Stimulated activated naive B cell treated with anti-CD40 and anti-IgM and Interleukin-4, amounts not matched to agents 10 μg/mL and 1 μg/mL and 100 μg/mL, for 72 hours (primary cell): ENCODE data around the gene PSMD6.

ENCODE experiments used
- ATAC-seq, 2 donors: fragments of 150-1000 bp; cut with Tn5 transposase; replicated peaks; 2 replicates each; pipeline ENCODE4 v1.10.0; 2021; ENCODE audit warnings: moderate library complexity in 1 of 2
- DNase-seq: peaks from one replicate; pipeline ENCODE4 v3.0.0; 2021
- H3K27ac Mint-ChIP-seq: one replicate; pipeline ENCODE4 v1.8.0; 2022; ENCODE audit warnings: mild to moderate bottlenecking, mixed read lengths
- H3K27me3 Mint-ChIP-seq, 2 donors: one replicate each; pipeline ENCODE4 v1.8.0; 2022; ENCODE audit warnings: mixed read lengths in 2 of 2
- H3K36me3 Mint-ChIP-seq, 2 donors: one replicate each; pipeline ENCODE4 v1.8.0; 2022; ENCODE audit warnings: mixed read lengths in 2 of 2, mild to moderate bottlenecking in 1 of 2
- H3K4me1 Mint-ChIP-seq, 2 donors: one replicate each; pipeline ENCODE4 v1.8.0; 2022; ENCODE audit warnings: mixed read lengths in 2 of 2, mild to moderate bottlenecking in 1 of 2
- H3K4me3 Mint-ChIP-seq, 2 donors: one replicate each; pipeline ENCODE4 v1.8.0; 2022; ENCODE audit warnings: mild to moderate bottlenecking in 2 of 2, mixed read lengths in 2 of 2, moderate library complexity in 1 of 2
- H3K9me3 Mint-ChIP-seq, 2 donors: one replicate each; pipeline ENCODE4 v1.8.0; 2022; ENCODE audit warnings: mixed read lengths in 2 of 2, mild to moderate bottlenecking in 1 of 2

Gene PSMD6

DNA sequence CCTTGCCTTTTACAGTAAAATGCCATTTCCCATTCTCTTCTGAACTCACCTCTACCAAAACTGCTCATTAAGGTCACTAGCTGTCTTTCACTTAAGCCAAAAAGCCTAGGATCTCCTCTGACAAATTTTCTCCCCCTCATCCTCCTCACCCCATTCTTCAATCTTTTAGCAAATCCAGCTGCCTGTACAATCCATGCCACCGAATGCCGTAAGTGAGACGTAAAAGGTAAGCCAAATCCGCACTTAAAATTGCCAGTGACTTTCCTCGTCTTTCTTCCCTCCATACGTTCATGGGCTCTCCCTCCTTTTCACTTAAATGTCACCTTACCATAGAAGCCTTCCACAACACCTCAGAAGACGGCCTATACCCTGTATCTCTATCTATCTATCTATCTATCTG lies 13.8 kb downstream of the PSMD6 start:
- Mint-ChIP-seq H3K27ac (peak overlapping the region; percentile 20), H3K4me3 (peak overlapping the region in 1 of 2 donors; percentile 18), H3K9me3 (no peaks in the 10 kb centered on the region), H3K36me3 (peaks cover 31 to 37% of the 10 kb centered on the region in 2 donors), H3K4me1 (peaks cover 16 to 32% of the 10 kb centered on the region in 2 donors), H3K27me3 (no peaks in the 10 kb centered on the region)
- DNase-seq (no peak), ATAC-seq (no peak)

DNA sequence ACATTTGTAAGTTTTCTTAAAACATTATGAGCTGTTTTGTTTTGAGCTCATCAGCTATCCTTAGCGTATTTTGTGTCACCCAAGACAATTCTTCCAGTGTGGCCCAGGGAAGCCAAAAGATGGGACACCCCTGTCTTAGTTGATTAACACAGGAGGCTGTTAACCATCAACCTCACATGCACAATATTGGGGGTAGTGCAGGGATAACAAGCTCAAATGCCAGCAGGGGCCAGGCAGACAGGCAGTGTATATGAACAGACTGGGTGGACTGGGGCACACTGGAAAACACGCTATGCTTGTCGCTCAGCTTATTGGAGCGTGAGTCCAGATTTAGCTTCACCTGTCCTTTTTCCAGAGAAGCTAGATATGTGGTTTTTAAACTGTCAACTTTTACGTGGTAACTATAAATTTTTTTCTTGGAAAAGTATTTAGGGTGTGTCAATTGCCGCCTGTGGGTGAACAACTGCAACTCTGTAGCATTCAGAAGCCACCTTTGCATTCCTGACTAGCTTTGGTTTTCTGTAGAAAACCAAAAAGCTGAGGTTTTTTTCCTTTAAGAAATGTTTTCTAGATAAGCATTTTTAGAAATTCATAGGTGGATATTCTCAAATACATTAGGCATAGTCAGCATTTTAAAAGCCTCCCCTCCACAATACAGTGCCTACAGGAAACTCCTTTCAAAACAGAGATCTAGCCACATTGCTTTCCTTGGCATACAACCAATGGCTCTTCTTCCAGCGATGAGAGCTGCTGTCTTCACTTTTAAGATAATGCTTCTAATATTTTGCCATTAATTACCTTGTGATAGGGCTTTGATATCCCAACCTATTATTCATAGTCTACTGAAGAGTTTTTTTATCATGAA lies 14.6 kb downstream of the PSMD6 start:
- peaks cover 28 to 30% of the 10 kb centered on the region in 2 donors for H3K36me3 Mint-ChIP-seq
- DNase-seq = no peak
- H3K9me3 Mint-ChIP-seq = no peaks in the 10 kb centered on the region
- peak; percentile 68 to 80 for ATAC-seq
- no peaks in the 10 kb centered on the region for H3K27me3 Mint-ChIP-seq
- H3K4me1 Mint-ChIP-seq = peaks cover 13 to 26% of the 10 kb centered on the region in 2 donors
- peak overlapping the region in 1 of 2 donors; percentile 41 for H3K4me3 Mint-ChIP-seq
- H3K27ac Mint-ChIP-seq = peak overlapping the region; percentile 81

DNA sequence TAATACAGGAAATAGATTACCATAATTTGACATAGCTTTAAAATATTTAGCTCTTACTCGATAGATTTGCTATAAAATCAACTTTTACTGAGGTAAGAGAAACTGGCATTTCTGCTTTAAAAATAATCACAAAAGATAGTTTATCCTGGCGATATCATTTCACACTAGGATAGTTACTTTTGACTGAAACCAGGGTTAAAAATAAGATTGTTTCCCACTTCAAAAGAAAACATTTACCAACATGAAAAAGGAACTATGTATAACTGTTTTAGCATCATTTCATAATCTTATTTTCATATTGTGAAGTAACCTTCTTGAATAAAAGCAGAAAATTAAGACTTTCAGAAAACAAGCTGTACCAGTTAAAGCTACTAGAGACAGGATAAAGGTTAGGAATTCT lies 15.3 kb downstream of the PSMD6 start:
- no peak for DNase-seq
- peaks cover 23% of the 10 kb centered on the region in 2 donors for H3K36me3 Mint-ChIP-seq

DNA sequence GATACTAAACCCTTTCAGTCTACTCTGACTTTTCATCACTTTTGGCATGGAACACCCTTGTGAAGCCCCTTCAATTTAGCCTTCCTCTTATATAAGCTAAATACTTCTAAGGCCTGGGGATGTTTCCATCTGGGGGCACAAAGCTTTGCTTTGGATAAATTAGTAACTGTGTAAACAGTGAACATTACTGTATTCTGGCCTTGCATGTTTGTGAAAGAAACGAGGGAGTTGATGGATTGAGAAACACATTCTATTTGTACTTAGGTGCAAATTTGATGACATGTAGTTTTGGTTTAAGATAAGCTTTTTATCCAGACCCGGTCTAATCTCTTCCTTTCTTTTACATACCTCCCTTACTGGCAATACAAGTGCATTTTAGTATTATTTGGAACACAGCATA lies 19.7 kb downstream of the PSMD6 start:
- DNase-seq (no peak), ATAC-seq (no peak)
- Mint-ChIP-seq H3K27me3 (no peaks in the 10 kb centered on the region), H3K27ac (no peak overlapping the region), H3K4me1 (peaks cover 2 to 4% of the 10 kb centered on the region in 2 donors), H3K36me3 (peaks cover 16 to 19% of the 10 kb centered on the region in 2 donors), H3K9me3 (no peaks in the 10 kb centered on the region), H3K4me3 (no peak overlapping the region)

More for the DNA sequence above, 15.3 kb downstream of the PSMD6 start:
- ATAC-seq = peak in 1 of 2 donors; percentile 7
- H3K4me3 Mint-ChIP-seq = no peak overlapping the region
- no peaks in the 10 kb centered on the region for H3K9me3 Mint-ChIP-seq
- no peaks in the 10 kb centered on the region for H3K27me3 Mint-ChIP-seq
- H3K27ac Mint-ChIP-seq = peak overlapping the region; percentile 11
- H3K4me1 Mint-ChIP-seq = peaks cover 12 to 26% of the 10 kb centered on the region in 2 donors

DNA sequence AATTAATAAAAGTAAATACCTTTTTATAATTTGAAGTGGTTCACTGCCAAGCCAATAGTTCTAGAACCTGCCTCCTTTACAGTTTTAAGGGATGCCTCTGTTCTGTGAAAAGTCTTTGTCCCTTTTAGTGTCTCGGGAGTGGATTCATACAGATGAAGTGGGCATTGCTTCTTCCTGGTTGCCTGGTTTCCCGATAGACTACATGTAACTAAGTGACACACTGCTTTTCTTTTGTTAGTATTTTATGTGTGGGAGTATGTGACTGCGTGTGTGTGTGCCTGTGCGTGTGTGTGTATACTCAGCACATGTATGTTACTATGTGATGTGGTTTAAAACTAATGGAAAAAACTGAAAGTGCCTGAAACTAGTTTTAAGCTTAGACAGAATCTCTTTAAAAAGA lies 21.1 kb downstream of the PSMD6 start:
- no peak for ATAC-seq
- H3K27me3 Mint-ChIP-seq = no peaks in the 10 kb centered on the region
- no peak for DNase-seq
- no peak overlapping the region for H3K27ac Mint-ChIP-seq
- no peak overlapping the region for H3K4me3 Mint-ChIP-seq
- H3K36me3 Mint-ChIP-seq = peaks cover 18 to 26% of the 10 kb centered on the region in 2 donors
- no peaks in the 10 kb centered on the region for H3K9me3 Mint-ChIP-seq
- H3K4me1 Mint-ChIP-seq = no peaks in the 10 kb centered on the region

DNA sequence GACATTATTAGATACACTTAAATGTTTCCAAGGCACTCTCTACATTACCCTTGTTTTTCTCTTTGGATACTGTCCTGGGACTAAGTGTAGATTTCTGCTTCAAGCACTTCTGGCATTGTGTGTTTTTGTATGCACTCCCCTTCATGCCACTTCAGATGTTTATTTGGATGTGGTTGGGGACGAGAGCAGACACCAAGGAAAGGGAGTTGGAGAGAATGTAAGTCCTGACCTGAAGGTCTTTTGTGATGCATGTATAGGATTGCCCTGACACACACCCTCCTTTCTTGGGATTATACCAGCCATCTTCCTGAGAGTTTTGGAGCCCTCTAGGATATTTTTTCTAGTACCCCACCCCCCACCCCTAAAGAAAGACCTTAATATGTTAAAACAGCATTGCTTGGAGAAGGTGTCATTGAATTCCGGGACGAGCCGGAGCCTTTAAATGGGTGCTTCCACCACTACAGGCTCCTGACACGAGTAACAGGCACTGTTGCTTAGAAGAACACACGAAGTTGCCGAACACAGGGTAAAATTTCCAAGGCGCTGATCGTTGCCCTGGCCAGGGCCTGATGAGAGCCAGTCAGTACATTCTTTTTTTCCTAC lies 22.7 kb downstream of the PSMD6 start:
- ATAC-seq (no peak), DNase-seq (no peak)
- Mint-ChIP-seq H3K27me3 (no peaks in the 10 kb centered on the region), H3K4me3 (no peak overlapping the region), H3K27ac (peak overlapping the region; percentile 77), H3K4me1 (no peaks in the 10 kb centered on the region), H3K36me3 (peaks cover 29 to 42% of the 10 kb centered on the region in 2 donors), H3K9me3 (no peaks in the 10 kb centered on the region)

DNA sequence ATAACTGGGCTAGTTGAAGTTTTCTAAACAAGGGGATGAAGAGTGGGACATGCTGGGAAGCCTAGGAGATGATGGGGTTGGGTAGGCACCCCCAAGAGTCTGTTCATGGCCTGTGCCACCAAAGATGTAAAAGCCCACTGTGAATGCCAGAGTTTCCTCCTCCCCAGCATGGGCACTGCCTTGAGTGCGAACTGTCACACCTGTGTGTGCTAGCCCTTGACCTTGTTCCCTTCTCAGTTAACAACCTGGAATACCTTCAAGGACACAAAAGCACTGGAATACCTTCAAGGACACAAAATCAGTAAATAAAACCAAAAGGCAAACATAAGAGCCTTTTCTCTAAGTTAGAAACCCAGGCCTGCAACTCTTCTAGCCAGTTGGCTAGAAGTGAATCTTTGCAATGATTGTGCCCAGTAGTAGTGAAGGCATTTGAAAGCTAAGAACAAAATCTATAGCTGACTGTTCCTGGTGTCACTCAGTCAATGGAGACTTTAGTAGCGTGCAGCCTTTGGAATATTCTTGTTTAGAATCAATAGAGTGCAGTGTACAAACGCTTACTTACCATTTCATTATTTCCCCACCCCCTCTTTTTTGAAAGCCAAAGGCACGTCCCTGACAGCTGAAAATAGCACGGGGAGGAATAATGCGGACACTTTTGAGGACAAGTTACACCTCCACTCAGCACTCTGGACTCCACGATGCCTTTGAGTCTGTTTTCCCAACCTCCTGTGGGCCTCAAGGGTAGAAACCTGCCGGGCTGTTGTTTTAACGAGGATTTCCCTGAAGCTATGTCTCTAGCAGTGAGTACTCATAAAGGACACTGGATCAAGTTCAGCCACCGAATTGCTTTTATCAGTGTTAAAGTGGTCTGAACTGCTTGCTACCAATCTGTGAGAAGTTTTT lies 24.2 kb downstream of the PSMD6 start:
- Mint-ChIP-seq H3K27me3 (no peaks in the 10 kb centered on the region), H3K4me1 (no peaks in the 10 kb centered on the region), H3K4me3 (no peak overlapping the region), H3K9me3 (no peaks in the 10 kb centered on the region), H3K36me3 (peaks cover 38 to 52% of the 10 kb centered on the region in 2 donors), H3K27ac (peak overlapping the region; percentile 37)
- no peak for ATAC-seq
- no peak for DNase-seq

DNA sequence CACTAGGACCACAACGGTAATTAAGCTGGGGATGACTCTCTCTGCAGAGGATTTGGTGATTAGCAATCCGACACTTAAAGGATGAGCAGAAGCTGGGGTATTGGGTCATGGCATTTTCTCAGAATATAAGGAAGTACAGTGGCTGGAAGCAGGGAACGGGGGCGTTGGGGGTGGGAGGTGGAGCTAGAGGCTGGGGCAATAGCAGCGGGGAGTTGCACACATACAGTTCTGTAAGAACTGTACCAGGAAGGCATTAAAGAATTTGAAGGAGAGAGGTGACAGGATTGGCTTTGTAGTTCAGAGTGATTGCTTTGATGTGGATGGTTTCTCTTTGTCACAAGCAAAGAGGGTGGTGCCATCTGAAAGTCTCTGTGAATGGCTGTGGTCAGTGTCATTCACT lies 28.2 kb downstream of the PSMD6 start:
- Mint-ChIP-seq H3K27me3 (no peaks in the 10 kb centered on the region), H3K27ac (no peak overlapping the region), H3K9me3 (no peaks in the 10 kb centered on the region), H3K4me3 (no peak overlapping the region), H3K4me1 (peaks cover 9 to 16% of the 10 kb centered on the region in 2 donors), H3K36me3 (peaks cover 47 to 65% of the 10 kb centered on the region in 2 donors)
- ATAC-seq = no peak
- DNase-seq = no peak

DNA sequence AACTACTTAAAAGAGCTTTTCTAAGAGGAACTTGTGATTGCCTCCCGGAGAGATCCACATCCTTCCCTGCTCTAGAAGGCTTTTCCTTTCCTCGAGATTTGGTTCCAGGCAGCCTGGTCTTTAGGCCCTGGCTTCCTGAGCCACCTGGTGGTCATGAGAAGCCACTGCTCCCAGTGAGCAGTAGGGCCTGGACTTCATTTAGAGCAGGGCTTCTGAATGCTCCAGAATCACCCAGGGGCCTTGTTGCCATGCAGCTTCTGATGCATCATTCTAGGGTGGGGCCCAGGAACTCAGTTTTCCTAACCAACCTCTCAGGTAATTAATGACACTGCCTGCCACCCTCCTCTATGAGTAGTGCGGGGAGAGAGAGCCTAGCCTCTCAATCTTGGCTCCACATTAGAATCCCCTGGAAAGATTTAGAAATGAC lies 29.6 kb downstream of the PSMD6 start:
- no peaks in the 10 kb centered on the region for H3K9me3 Mint-ChIP-seq
- peaks cover 9 to 16% of the 10 kb centered on the region in 2 donors for H3K4me1 Mint-ChIP-seq
- DNase-seq = peak; percentile 14
- no peak overlapping the region for H3K4me3 Mint-ChIP-seq
- peak; percentile 83 to 89 for ATAC-seq
- no peak overlapping the region for H3K27ac Mint-ChIP-seq
- no peaks in the 10 kb centered on the region for H3K27me3 Mint-ChIP-seq
- H3K36me3 Mint-ChIP-seq = peaks cover 43 to 68% of the 10 kb centered on the region in 2 donors

DNA sequence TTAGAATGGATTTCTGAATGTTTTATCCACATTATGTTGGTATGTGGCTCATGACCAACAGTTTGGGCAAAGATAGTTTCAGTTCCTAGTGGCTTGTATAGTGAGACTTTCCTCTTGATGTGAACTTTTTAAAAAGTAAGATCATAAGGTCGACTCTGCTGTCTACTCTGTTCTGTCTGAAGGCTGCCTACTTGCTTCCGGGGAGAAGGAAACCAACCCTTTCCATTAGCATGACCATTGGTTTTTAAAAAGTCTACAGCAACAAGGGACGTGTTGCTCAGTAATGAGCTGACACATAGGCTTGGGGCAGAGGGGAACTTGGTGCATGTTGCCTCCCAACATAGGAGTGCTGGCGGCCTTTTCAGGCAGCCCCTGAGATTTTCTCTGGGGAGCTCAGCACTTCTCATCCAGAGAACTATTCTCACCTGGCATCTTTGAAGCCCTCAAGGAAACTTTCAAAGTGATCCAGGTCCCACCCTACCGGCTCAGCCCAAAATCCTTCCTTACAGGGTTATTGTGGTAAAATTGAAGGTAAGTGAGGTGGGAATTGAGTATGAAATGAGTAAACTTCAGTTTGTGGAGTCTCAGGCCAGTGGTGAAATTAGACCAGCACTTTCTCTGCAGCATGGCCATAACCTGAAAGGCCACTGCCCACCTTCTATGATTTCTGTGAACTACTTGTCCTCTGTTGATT lies 30.6 kb downstream of the PSMD6 start:
- DNase-seq (no peak), ATAC-seq (peak; percentile 63 to 76)
- peak overlapping the region; percentile 42 for H3K27ac Mint-ChIP-seq
- H3K4me3 Mint-ChIP-seq = no peak overlapping the region
- no peaks in the 10 kb centered on the region for H3K27me3 Mint-ChIP-seq
- no peaks in the 10 kb centered on the region for H3K9me3 Mint-ChIP-seq
- peaks cover 49 to 74% of the 10 kb centered on the region in 2 donors for H3K36me3 Mint-ChIP-seq
- peaks cover 9 to 16% of the 10 kb centered on the region in 2 donors for H3K4me1 Mint-ChIP-seq

DNA sequence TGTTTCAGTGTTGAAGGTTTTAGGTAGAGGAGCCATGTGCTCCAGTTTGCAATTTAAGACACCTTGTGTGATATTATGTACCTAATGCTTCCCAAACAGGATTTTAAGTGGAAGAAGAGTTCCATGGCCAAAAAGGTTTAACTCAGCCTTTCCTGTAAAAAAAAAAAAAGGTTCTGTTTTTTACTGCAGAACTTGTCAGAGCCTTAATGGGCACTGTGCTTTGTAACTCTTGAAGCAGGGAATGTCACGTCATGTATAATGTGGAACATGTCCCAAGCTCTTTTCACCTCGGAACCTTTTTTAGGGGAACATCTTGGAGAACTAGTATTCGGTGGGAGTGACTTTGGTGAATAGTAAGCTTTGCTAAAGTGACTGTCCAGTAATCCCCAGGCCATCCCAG lies 31.6 kb downstream of the PSMD6 start:
- DNase-seq (no peak), ATAC-seq (no peak)
- Mint-ChIP-seq H3K4me1 (peaks cover 9 to 16% of the 10 kb centered on the region in 2 donors), H3K4me3 (no peak overlapping the region), H3K9me3 (no peaks in the 10 kb centered on the region), H3K27ac (no peak overlapping the region), H3K36me3 (peaks cover 51 to 73% of the 10 kb centered on the region in 2 donors), H3K27me3 (no peaks in the 10 kb centered on the region)

DNA sequence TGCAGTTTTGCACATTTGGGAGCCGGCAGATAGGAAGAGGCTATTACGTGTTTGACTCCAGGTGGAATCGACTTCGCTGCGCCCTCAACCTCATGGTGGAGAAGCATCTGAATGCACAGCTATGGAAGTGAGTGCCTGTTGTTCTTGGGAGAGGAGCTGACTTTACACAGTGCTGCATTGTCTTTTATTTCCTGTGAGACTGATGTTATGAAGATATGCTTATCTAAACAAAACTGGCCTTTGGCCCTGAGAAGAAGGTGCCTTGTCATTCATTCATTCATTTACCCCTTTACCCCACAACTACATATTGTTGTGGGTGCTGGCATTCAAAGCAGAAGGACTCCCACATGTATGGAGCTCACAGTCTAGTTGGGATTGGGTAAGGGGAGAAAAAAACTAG lies 32.6 kb downstream of the PSMD6 start:
- no peak overlapping the region for H3K4me3 Mint-ChIP-seq
- H3K27me3 Mint-ChIP-seq = no peaks in the 10 kb centered on the region
- H3K36me3 Mint-ChIP-seq = peaks cover 48 to 69% of the 10 kb centered on the region in 2 donors
- no peaks in the 10 kb centered on the region for H3K9me3 Mint-ChIP-seq
- DNase-seq (no peak), ATAC-seq (no peak)
- peak overlapping the region; percentile 57 for H3K27ac Mint-ChIP-seq
- H3K4me1 Mint-ChIP-seq = peaks cover 9 to 16% of the 10 kb centered on the region in 2 donors

DNA sequence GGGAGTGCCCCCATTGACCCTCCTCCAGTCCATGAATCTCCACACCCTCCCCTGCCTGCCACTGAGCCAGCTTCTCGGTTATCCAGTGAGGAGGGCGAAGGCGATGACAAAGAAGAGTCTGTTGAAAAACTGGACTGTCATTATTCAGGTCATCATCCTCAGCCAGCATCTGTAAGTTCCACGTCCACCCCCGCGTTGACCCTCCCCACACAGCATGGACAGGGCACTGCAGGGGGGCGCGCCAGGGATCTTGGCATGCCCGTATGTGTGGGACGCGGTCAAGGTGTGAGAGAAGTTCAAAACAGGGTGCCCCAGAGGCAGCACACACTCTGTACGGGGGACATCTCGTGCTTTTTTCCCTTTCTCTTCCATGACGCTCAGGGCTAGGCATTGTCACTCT lies 33.1 kb downstream of the PSMD6 start:
- Mint-ChIP-seq H3K27me3 (no peaks in the 10 kb centered on the region), H3K36me3 (peaks cover 48 to 69% of the 10 kb centered on the region in 2 donors), H3K4me3 (no peak overlapping the region), H3K27ac (peak overlapping the region; percentile 48), H3K9me3 (no peaks in the 10 kb centered on the region), H3K4me1 (peaks cover 11 to 16% of the 10 kb centered on the region in 2 donors)
- ATAC-seq (no peak), DNase-seq (no peak)
